ENCODE data around the gene MAMSTR.
A peak's percentile ranks its signal among the peaks of the same experiment; 100 is the strongest.

Gene MAMSTR

DNA sequence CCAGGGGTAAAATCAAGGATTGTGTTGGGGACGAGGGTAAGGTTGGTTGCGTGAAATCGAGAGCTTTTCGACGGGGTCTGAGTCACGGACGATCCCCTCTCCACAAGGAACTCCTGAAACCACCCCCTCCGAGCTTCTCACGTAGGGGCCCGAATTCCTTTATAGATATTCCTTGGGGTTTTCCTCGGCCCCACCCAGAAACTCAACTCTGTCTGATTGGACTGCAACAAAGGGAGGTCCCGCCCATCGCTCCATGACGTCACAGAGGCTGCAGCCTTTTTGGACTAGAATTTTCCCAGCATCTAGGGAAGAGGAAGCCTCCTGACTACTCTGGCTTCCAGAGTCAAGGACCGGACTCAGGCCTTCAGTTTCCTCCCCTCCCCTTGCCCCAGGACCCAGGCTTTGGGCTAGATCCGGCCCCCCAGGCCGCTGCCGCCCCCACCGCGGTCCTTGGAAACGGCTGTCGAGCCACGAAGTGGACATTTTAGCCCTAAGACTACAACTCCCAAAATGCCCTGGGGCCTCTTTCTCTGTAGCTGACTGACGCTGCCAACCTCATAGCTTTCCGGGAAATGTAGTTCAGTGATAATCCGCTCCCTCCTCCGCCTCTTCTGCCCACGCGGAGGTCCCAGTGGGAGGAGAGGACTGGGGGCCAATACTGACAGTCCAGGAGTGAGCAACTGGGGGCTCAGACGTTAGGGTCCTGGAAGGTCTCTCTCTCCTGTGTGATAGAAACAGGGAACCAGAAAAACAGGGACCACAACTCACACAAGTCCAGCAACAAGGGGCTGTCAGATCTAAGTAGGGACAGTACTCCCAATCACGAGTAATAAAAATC, 27.4 kb upstream of the MAMSTR start, which contains the start of gene IZUMO1:
Gene IZUMO1 (minus strand): TSS at position 172 of the 838 bp plus-strand sequence. CDS start 1,050 bp downstream, outside the sequence.
- Histone ChIP-seq H2AFZ (ENCODE audit: low read length) (no peak within 1 kb of the TSS), H3K9me3 (ENCODE audit: insufficient read depth, low read depth, low read length) (no peaks in the 10 kb centered on the region), H3K79me2 (ENCODE audit: insufficient read depth, low read length) (no peaks in the 10 kb centered on the region), H3K9me2 (replicated peaks; ENCODE audit: low read depth, low read length) (no peaks in the 10 kb centered on the region), H3K36me3 (ENCODE audit: insufficient read depth, low read length) (no peaks in the 10 kb centered on the region), H3K4me2 (ENCODE audit: low read depth, low read length, poor library complexity, severe bottlenecking) (no peak within 1 kb of the TSS), H3K4me3 (ENCODE audit: low read length, poor library complexity, severe bottlenecking) (no peak within 1 kb of the TSS), H3K27me3 (ENCODE audit: insufficient read depth, low read length, poor library complexity, severe bottlenecking) (no peaks in the 10 kb centered on the region), H3F3A (ENCODE audit: low read depth) (no peaks in the 10 kb centered on the region), H3K9ac (ENCODE audit: low read depth, low read length, poor library complexity, severe bottlenecking) (no peak within 1 kb of the TSS), H3K4me1 (ENCODE audit: insufficient read depth, low read length, poor library complexity, severe bottlenecking) (peaks cover 5% of the 10 kb centered on the region), H4K20me1 (ENCODE audit: insufficient read depth, low read length, poor library complexity, severe bottlenecking) (no peaks in the 10 kb centered on the region)
- TF ChIP-seq EZH2phosphoT487 (IDR thresholded peaks at IDR 0.05; ENCODE audit: borderline replicate concordance): no peak
- TF ChIP-seq, protein P1, sequence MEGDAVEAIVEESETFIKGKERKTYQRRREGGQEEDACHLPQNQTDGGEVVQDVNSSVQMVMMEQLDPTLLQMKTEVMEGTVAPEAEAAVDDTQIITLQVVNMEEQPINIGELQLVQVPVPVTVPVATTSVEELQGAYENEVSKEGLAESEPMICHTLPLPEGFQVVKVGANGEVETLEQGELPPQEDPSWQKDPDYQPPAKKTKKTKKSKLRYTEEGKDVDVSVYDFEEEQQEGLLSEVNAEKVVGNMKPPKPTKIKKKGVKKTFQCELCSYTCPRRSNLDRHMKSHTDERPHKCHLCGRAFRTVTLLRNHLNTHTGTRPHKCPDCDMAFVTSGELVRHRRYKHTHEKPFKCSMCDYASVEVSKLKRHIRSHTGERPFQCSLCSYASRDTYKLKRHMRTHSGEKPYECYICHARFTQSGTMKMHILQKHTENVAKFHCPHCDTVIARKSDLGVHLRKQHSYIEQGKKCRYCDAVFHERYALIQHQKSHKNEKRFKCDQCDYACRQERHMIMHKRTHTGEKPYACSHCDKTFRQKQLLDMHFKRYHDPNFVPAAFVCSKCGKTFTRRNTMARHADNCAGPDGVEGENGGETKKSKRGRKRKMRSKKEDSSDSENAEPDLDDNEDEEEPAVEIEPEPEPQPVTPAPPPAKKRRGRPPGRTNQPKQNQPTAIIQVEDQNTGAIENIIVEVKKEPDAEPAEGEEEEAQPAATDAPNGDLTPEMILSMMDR (conservative IDR thresholded peaks at IDR 0.05; ENCODE audit: low read length): no peak

DNA sequence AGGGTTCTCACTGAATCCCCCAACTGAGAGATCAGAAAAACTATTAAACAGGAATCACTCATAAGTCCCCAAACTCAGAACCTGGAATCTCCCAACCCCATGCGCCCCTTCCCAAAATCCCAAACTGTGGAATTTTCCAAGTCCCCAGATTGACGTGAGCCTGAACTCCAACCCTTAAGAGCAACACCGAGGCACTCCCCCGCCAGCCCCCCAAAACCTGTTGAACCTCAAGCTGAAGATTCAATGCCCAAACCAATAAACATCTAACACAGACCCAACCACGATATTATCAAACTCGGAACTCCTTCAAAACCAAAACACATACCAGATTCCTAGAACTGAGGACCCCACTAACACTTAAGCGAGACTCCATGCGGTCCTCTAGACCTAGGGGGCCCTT, 26.6 kb upstream of the MAMSTR start:
- no peak overlapping the region for H2AFZ ChIP-seq (ENCODE audit: low read length)
- no peak overlapping the region for H3K4me2 ChIP-seq (ENCODE audit: low read depth, low read length, poor library complexity, severe bottlenecking)
- no peak overlapping the region for H3K4me3 ChIP-seq (ENCODE audit: low read length, poor library complexity, severe bottlenecking)
- no peaks in the 10 kb centered on the region for H3K9me3 ChIP-seq (ENCODE audit: insufficient read depth, low read depth, low read length)
- H3K9ac ChIP-seq (ENCODE audit: low read depth, low read length, poor library complexity, severe bottlenecking): no peak overlapping the region
- no peaks in the 10 kb centered on the region for H3K9me2 ChIP-seq (replicated peaks; ENCODE audit: low read depth, low read length)
- no peaks in the 10 kb centered on the region for H3K79me2 ChIP-seq (ENCODE audit: insufficient read depth, low read length)
- H3K36me3 ChIP-seq (ENCODE audit: insufficient read depth, low read length): no peaks in the 10 kb centered on the region
- no peaks in the 10 kb centered on the region for H4K20me1 ChIP-seq (ENCODE audit: insufficient read depth, low read length, poor library complexity, severe bottlenecking)
- no peaks in the 10 kb centered on the region for H3K27me3 ChIP-seq (ENCODE audit: insufficient read depth, low read length, poor library complexity, severe bottlenecking)
- TF ChIP-seq, protein P1 (conservative IDR thresholded peaks at IDR 0.05; ENCODE audit: low read length): no peak
- TF ChIP-seq EZH2phosphoT487 (IDR thresholded peaks at IDR 0.05; ENCODE audit: borderline replicate concordance): no peak
- H3F3A ChIP-seq (ENCODE audit: low read depth): no peaks in the 10 kb centered on the region
- H3K4me1 ChIP-seq (ENCODE audit: insufficient read depth, low read length, poor library complexity, severe bottlenecking): peaks cover 5% of the 10 kb centered on the region

DNA sequence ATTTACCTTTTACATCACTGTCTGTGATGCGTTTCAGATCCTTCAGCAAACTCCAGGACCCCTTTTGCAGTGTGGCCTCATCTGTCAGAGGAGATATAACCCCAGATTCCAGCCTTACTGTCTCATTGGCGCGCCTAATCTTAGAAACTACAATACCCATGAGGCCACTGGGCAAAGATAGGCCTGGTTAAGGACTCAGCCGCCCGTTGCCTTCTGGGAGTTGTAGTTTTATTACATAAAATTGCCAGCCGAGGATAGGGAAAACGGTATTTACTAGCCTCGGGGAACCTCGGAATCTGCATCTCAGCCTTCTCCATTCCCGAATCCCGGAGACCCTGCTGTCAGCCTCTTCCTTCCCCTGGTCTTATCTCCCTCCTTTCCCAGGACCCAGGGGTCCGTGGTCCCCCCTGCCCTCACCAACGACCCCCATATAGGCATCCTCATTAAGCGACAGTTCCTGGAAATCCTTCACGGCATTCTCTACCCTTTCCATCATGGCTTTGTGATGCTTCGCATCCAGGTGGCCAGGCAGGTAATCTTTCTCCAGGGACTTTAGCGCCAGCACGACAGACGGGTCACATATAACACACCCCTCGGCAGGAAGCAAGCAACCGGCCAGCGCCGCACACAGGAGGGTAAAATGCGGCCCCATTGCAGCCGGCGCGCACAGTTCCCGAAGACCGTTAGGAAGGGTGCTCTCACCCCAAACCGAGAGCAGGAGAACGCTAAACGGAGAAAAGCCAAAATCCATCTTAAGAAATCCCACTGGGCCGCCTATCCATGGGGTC, 25.9 kb upstream of the MAMSTR start:
- H3K27me3 ChIP-seq (ENCODE audit: insufficient read depth, low read length, poor library complexity, severe bottlenecking): no peaks in the 10 kb centered on the region
- no peaks in the 10 kb centered on the region for H3K79me2 ChIP-seq (ENCODE audit: insufficient read depth, low read length)
- no peaks in the 10 kb centered on the region for H3K9me3 ChIP-seq (ENCODE audit: insufficient read depth, low read depth, low read length)
- H3F3A ChIP-seq (ENCODE audit: low read depth): no peaks in the 10 kb centered on the region
- peak overlapping the region; percentile 54 for H3K4me2 ChIP-seq (ENCODE audit: low read depth, low read length, poor library complexity, severe bottlenecking)
- H3K4me3 ChIP-seq (ENCODE audit: low read length, poor library complexity, severe bottlenecking): peak overlapping the region; percentile 34
- TF ChIP-seq, protein P1 (conservative IDR thresholded peaks at IDR 0.05; ENCODE audit: low read length): no peak
- TF ChIP-seq EZH2phosphoT487 (IDR thresholded peaks at IDR 0.05; ENCODE audit: borderline replicate concordance): no peak
- H4K20me1 ChIP-seq (ENCODE audit: insufficient read depth, low read length, poor library complexity, severe bottlenecking): no peaks in the 10 kb centered on the region
- H3K4me1 ChIP-seq (ENCODE audit: insufficient read depth, low read length, poor library complexity, severe bottlenecking): peaks cover 6% of the 10 kb centered on the region
- H3K9ac ChIP-seq (ENCODE audit: low read depth, low read length, poor library complexity, severe bottlenecking): peak overlapping the region; percentile 33
- peak overlapping the region; percentile 92 for H2AFZ ChIP-seq (ENCODE audit: low read length)
- no peaks in the 10 kb centered on the region for H3K9me2 ChIP-seq (replicated peaks; ENCODE audit: low read depth, low read length)
- H3K36me3 ChIP-seq (ENCODE audit: insufficient read depth, low read length): no peaks in the 10 kb centered on the region
